Fibroblast of peridontal ligament (primary cell): Measurements from ENCODE around the gene CLEC9A.

Experiments
- DNase-seq: peaks from one replicate; pipeline ENCODE4 v3.0.0-alpha.2; 2010; ENCODE audit errors: extremely low read depth

CLEC9A gene

DNA sequence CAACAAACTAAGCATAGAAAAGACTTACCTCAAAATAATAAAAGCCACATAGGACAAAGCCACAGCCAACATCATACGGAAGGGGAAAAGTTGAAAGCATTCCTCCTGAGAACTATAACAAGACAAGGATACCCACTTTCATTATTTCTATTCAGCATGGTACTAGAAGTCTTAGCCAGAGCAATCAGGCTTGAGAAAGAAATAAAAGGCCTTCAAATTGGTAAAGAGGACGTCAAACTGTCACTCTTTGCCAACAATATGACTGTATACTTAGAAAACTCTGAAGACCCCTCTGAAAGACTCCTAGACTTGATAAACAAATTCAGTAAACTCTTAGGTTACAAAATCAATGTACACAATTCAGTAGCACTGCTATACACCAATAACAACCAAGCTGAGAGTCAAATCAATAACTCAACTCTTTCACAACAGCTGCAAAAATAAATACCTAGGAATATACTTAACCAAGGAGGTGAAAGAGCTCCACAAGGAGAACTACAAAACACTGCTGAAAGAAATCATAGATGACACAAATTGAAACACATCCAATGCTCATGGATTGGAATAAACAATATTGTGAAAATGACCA lies 79.9 kb downstream of the CLEC9A start:
- no peak for DNase-seq

DNA sequence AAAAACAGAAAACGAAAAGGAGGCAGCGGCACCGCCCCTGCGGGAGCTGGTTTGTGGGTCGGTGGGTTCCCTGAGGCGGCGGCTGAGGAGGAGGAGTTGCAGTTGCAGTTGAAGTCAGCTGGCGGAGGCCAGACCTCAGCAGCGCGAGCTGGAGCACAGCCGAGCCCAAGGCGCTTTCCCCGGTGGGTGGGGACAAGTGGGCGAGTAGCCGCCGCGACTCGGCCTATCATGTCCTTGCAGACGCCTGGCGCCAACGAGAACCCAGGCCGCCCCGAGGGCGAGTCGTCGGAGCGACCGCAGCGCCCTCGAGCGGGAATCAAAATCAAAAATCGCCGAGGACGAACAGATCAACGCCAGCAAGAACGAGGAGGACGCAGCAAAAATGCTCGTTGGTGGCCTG lies 81.0 kb downstream of the CLEC9A start:
- DNase-seq: no peak

DNA sequence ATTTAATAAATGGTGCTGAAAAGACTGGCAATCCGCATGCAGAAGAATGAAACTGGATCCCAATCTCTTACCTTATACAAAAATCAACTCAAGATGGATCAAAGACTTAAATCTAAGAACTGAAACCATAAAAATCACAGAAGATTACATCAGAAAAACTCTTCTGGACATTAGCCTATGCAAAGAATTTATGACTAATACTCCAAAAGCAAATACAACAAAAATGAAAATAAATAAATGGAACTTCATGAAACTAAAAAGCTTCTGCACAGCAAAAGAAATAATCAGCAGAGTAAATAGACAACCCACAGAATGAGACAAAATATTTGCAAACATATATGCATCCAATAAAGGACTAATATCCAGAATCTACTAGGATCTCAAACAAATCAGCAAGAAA lies 82.6 kb downstream of the CLEC9A start:
- DNase-seq: no peak

DNA sequence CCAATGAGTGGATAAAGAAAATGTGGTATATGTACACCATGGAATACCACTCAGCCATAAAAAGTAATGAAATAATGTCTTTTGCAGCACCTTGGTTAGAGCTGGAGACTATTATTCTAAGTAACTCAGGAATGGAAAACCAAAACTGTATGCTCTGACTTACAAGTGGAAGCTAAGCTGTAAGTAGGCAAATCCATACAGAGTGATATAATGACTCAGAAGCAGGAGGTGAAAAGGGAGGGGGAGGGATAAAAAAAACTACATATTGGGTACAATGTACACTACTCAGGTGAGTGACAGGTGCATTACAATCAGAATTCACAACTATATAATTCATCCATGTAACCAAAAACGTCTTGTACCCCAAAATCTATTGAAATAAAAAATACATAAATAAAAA lies 83.4 kb downstream of the CLEC9A start:
- DNase-seq: no peak

DNA sequence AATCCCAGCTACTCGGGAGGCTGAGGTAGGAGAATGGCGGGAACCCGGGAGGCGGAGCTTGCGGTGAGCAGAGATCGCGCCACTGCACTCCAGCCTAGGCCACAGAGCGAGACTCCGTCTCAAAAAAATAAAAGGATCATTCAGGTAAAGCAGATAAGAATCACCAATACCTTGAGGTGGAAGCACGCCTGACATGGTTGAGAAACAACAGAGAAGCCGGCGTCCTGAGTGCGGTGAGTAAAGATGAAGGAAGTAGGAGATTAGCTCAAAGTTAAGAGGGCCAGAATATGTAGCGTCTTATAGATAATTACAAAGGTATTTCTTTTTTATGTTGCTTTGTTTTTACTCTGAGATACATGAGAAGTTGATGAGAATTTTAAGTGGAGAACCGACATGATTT lies 84.8 kb downstream of the CLEC9A start:
- no peak for DNase-seq
